Neural progenitor cell (in vitro differentiated cells): ENCODE data around the gene ARHGAP45. TPM values are rescaled to one million over a fixed set of nuclear protein-coding genes. Genes with fewer than 3 reads are reported as not detected.

ENCODE experiments used
- DNase-seq: peaks from one replicate; pipeline ENCODE4 v3.0.0-alpha.2; 2016; ENCODE audit warnings: low spot score
- H2AFZ ChIP-seq: fragments of 200-600 bp; sonication (generic); replicated peaks from 2 replicates; pipeline ENCODE4 v1.6.1; 2016; ENCODE audit warnings: antibody characterized with exemption
- H3F3A ChIP-seq: fragments of 200-600 bp; sonication (generic); 2 replicates; pipeline ENCODE4 v1.6.1; 2016; ENCODE audit warnings: antibody characterized with exemption, low read depth
- H3K27ac ChIP-seq: fragments of 200-600 bp; sonication (generic); 2 replicates; pipeline ENCODE4 v1.5.1; 2016; ENCODE audit warnings: mild to moderate bottlenecking
- H3K27me3 ChIP-seq: fragments of 200-600 bp; sonication (generic); 2 replicates; pipeline ENCODE4 v1.6.1; 2016; ENCODE audit warnings: mild to moderate bottlenecking, moderate library complexity
- H3K36me3 ChIP-seq: fragments of 200-600 bp; sonication (generic); 2 replicates; pipeline ENCODE4 v1.5.1; 2016
- H3K4me1 ChIP-seq: fragments of 200-600 bp; sonication (generic); 2 replicates; pipeline ENCODE4 v1.6.1; 2016; ENCODE audit warnings: mixed run types
- H3K4me2 ChIP-seq: fragments of 200-600 bp; sonication (generic); 2 replicates; pipeline ENCODE4 v1.6.1; 2016
- H3K4me3 ChIP-seq: fragments of 200-600 bp; sonication (generic); 2 replicates; pipeline ENCODE4 v1.5.1; 2016
- H3K79me2 ChIP-seq: fragments of 200-600 bp; sonication (generic); 2 replicates; pipeline ENCODE4 v1.6.1; 2016; ENCODE audit warnings: low read depth
- H3K9ac ChIP-seq: fragments of 200-600 bp; sonication (generic); 2 replicates; pipeline ENCODE4 v1.6.1; 2016
- H3K9me3 ChIP-seq: fragments of 200-600 bp; sonication (generic); 2 replicates; pipeline ENCODE4 v1.5.1; 2016; ENCODE audit warnings: low read depth
- H4K20me1 ChIP-seq: fragments of 200-600 bp; sonication (generic); 2 replicates; pipeline ENCODE4 v1.6.1; 2016; ENCODE audit warnings: low read depth
- H3K27ac Mint-ChIP-seq: 3 replicates; pipeline ENCODE4 v1.8.0; 2021; ENCODE audit warnings: mixed read lengths
- H3K27me3 Mint-ChIP-seq: 2 replicates; pipeline ENCODE4 v1.8.0; 2022; ENCODE audit warnings: low read depth, mild to moderate bottlenecking, inconsistent platforms, moderate library complexity, mixed read lengths; ENCODE audit not compliant: insufficient read depth
- H3K36me3 Mint-ChIP-seq: 3 replicates; pipeline ENCODE4 v1.8.0; 2021; ENCODE audit warnings: mixed read lengths
- H3K4me1 Mint-ChIP-seq: 3 replicates; pipeline ENCODE4 v1.8.0; 2021; ENCODE audit warnings: mixed read lengths
- H3K4me3 Mint-ChIP-seq: 3 replicates; pipeline ENCODE4 v1.8.0; 2021; ENCODE audit warnings: mild to moderate bottlenecking, moderate library complexity, mixed read lengths
- H3K9me3 Mint-ChIP-seq: 3 replicates; pipeline ENCODE4 v1.8.0; 2020; ENCODE audit warnings: mixed read lengths
- CTCF ChIP-seq: fragments of 200-600 bp; sonication (generic); IDR thresholded peaks from 2 replicates; pipeline ENCODE4 v1.5.1; 2017; ENCODE audit warnings: antibody characterized with exemption, mild to moderate bottlenecking
- EZH2 ChIP-seq: fragments of 200-600 bp; sonication (generic); IDR thresholded peaks from 2 replicates; pipeline ENCODE4 v1.6.1; 2017; ENCODE audit warnings: antibody characterized with exemption, mild to moderate bottlenecking, moderate library complexity
- EZH2phosphoT487 ChIP-seq: fragments of 200-600 bp; sonication (generic); IDR thresholded peaks from 2 replicates; pipeline ENCODE4 v1.6.1; 2017; ENCODE audit warnings: antibody characterized with exemption
- total RNA-seq: library from RNA; depleted of rRNA; stranded (reverse); fragments of >200 nt; gene quantifications from 2 replicates; pipeline ENCODE4 v1.2.3, GENCODE V29; 2015; ENCODE audit warnings: low replicate concordance

ARHGAP45 gene
- total RNA-seq, 1 donor from 2014 or later: 9.6 TPM

- Mint-ChIP-seq H3K27ac (no peak overlapping the region), H3K4me3 (no peak overlapping the region), H3K27me3 (peaks cover 12% of the 10 kb centered on the region), H3K4me1 (peaks cover 10% of the 10 kb centered on the region), H3K9me3 (no peaks in the 10 kb centered on the region), H3K36me3 (peaks cover 2% of the 10 kb centered on the region)
- Histone ChIP-seq H3F3A (peaks cover 5% of the 10 kb centered on the region), H3K79me2 (no peaks in the 10 kb centered on the region), H3K36me3 (no peaks in the 10 kb centered on the region), H3K4me2 (no peak overlapping the region), H3K4me1 (no peaks in the 10 kb centered on the region), H2AFZ (no peak overlapping the region), H3K27ac (no peak overlapping the region), H3K9me3 (peaks cover 7% of the 10 kb centered on the region), H4K20me1 (no peaks in the 10 kb centered on the region), H3K4me3 (no peak overlapping the region), H3K9ac (no peak overlapping the region), H3K27me3 (no peaks in the 10 kb centered on the region)
- TF ChIP-seq EZH2phosphoT487 (no peak), EZH2 (no peak), CTCF (no peak)
- DNase-seq: no peak
These were observed 10.9 kb upstream of the ARHGAP45 start for GRCh38 chr19:1055886-1056620.

DNA sequence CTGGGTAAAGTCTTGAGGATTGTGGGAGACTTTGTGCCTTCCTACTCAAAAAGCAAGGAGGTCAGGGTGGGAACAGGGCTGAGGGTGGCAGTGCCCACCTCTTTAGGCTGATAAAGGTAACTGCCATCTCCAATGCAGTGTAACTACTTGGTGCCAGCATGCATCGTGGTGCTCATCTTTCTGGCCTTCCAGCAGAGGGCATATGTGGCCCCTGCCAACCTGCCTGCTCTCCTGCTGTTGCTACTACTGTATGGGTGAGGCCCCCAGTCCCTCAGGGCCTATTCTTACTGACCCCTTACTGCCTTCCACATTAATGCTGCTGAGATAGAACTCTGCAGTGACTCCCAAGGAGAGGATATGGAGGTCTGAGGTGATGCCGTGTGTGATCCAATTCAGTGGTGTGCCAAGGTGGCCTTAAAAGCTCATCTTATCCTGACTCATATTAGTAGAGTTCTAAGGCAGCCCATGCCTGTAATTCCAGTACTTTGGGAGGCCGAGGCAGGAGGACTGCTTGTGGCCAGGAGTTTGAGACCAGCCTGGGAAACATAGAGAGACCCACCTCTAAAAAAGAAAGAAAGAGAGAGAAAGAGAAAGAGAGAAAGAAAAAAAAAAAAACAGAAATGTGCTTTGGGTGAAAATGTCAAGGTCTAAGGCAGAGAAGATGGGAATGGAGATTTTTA, 9.7 kb upstream of the ARHGAP45 start:
- TF ChIP-seq CTCF (no peak), EZH2phosphoT487 (no peak), EZH2 (no peak)
- Mint-ChIP-seq H3K27ac (peak overlapping the region; percentile 69), H3K4me1 (peaks cover 6% of the 10 kb centered on the region), H3K36me3 (peaks cover 2% of the 10 kb centered on the region), H3K9me3 (no peaks in the 10 kb centered on the region), H3K27me3 (peaks cover 11% of the 10 kb centered on the region), H3K4me3 (no peak overlapping the region)
- Histone ChIP-seq H3K27ac (no peak overlapping the region), H3K4me1 (no peaks in the 10 kb centered on the region), H2AFZ (no peak overlapping the region), H3F3A (no peaks in the 10 kb centered on the region), H3K79me2 (no peaks in the 10 kb centered on the region), H3K27me3 (no peaks in the 10 kb centered on the region), H3K9me3 (peaks cover 7% of the 10 kb centered on the region), H3K4me3 (no peak overlapping the region), H3K36me3 (no peaks in the 10 kb centered on the region), H3K9ac (no peak overlapping the region), H4K20me1 (no peaks in the 10 kb centered on the region), H3K4me2 (no peak overlapping the region)
- DNase-seq: peak; percentile 75

- H3K9me3 ChIP-seq: peaks cover 7% of the 10 kb centered on the region
- Mint-ChIP-seq H3K9me3 (no peaks in the 10 kb centered on the region), H3K27ac (no peak overlapping the region), H3K36me3 (peaks cover 2% of the 10 kb centered on the region), H3K4me3 (peak overlapping the region; percentile 24), H3K27me3 (peaks cover 8% of the 10 kb centered on the region), H3K4me1 (peaks cover 3% of the 10 kb centered on the region)
- H2AFZ ChIP-seq: no peak overlapping the region
- H4K20me1 ChIP-seq: no peaks in the 10 kb centered on the region
- H3F3A ChIP-seq: no peaks in the 10 kb centered on the region
- H3K4me3 ChIP-seq: no peak overlapping the region
- H3K79me2 ChIP-seq: no peaks in the 10 kb centered on the region
- no peak overlapping the region for H3K4me2 ChIP-seq
- TF ChIP-seq CTCF (no peak), EZH2phosphoT487 (no peak), EZH2 (no peak)
- no peaks in the 10 kb centered on the region for H3K36me3 ChIP-seq
- no peaks in the 10 kb centered on the region for H3K27me3 ChIP-seq
- no peaks in the 10 kb centered on the region for H3K4me1 ChIP-seq
- H3K27ac ChIP-seq: no peak overlapping the region
- no peak for DNase-seq
- no peak overlapping the region for H3K9ac ChIP-seq
These were observed 8.9 kb upstream of the ARHGAP45 start for GRCh38 chr19:1058112-1058511.
